ENCODE data around the gene DACH1.

DACH1 gene

DNA sequence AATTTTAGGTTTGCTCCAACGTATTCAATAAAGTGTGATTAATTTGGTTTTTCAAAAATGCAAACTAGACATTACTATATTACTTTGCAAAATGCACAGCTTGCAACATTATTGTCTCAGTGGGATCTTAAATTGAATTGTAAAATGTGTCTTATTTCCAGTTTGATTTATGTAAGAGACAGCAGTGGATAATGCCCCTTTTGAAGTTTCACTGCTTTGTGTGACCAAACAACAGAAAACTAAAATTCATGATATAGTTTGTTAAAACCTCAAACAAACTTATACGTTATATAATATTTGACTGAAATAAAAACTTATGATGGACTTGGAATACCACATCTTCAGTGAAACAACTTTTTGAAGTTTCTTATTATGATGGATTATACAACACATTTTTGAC, 279.8 kb downstream of the DACH1 start:
- H3K4me1 Mint-ChIP-seq: no peaks in the 10 kb centered on the region
- H3K4me3 Mint-ChIP-seq: no peak overlapping the region
- H3K27me3 Mint-ChIP-seq: no peaks in the 10 kb centered on the region

DNA sequence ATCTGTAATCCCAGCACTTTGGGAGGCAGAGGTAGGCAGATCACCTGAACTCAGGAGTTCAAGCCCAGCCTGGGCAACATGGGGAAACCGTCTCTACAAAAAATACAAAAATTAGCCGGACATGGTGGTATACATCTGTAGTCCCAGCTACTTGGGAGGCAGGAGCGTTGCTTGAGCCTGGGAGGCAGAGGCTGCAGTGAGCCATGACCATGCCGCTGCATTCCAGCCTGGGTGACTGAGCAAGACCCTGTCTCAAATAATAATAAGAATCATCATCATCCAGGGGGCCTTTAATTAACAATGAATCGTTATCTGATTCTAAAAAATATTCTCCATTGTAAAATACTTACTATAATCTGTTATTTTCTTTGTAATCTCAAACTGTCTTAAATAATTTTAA, 283.4 kb downstream of the DACH1 start:
- Mint-ChIP-seq H3K27me3 (no peaks in the 10 kb centered on the region), H3K36me3 (no peaks in the 10 kb centered on the region), H3K4me3 (no peak overlapping the region), H3K4me1 (no peaks in the 10 kb centered on the region), H3K27ac (no peak overlapping the region), H3K9me3 (no peaks in the 10 kb centered on the region)
- ATAC-seq (replicated peaks) (no peak), DNase-seq (no peak)

More for the DNA sequence above, 279.8 kb downstream of the DACH1 start:
- H3K27ac Mint-ChIP-seq: no peak overlapping the region
- DNase-seq: no peak
- H3K36me3 Mint-ChIP-seq: no peaks in the 10 kb centered on the region
- no peak for ATAC-seq (replicated peaks)
- no peaks in the 10 kb centered on the region for H3K9me3 Mint-ChIP-seq

- Mint-ChIP-seq H3K36me3 (no peaks in the 10 kb centered on the region), H3K4me3 (no peak overlapping the region), H3K9me3 (no peaks in the 10 kb centered on the region), H3K27ac (no peak overlapping the region), H3K27me3 (no peaks in the 10 kb centered on the region), H3K4me1 (no peaks in the 10 kb centered on the region)
- DNase-seq: no peak
- no peak for ATAC-seq (replicated peaks)
Measured at GRCh38 chr13:71580614-71581013, 286.4 kb downstream of the DACH1 start.

- Mint-ChIP-seq H3K36me3 (no peaks in the 10 kb centered on the region), H3K4me1 (no peaks in the 10 kb centered on the region), H3K27me3 (no peaks in the 10 kb centered on the region), H3K9me3 (no peaks in the 10 kb centered on the region), H3K27ac (no peak overlapping the region), H3K4me3 (no peak overlapping the region)
- DNase-seq: no peak
- no peak for ATAC-seq (replicated peaks)
Measured at GRCh38 chr13:71578048-71578447, 289.0 kb downstream of the DACH1 start.

DNA sequence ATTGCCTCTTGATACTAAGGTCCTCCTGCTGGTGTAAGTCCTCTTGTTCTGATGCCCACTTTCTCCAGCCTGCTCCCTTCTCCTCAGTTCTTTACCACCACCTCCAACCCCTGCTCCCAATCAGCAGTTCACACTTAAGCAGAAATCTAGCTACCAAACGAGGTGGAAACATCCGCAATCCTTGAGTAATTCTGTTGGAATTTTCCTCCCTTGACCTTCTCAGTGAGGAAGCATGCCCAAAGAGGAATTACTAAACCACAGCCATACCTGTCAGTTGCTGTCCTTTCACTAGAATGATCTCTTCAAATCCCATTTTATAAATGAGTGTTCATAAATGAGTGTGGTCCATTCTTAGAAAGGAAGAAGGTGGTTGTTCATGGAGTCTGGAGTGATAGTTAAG, 289.9 kb downstream of the DACH1 start:
- DNase-seq (no peak), ATAC-seq (replicated peaks) (no peak)
- Mint-ChIP-seq H3K9me3 (no peaks in the 10 kb centered on the region), H3K27ac (no peak overlapping the region), H3K4me1 (no peaks in the 10 kb centered on the region), H3K4me3 (no peak overlapping the region), H3K36me3 (no peaks in the 10 kb centered on the region), H3K27me3 (no peaks in the 10 kb centered on the region)

DNA sequence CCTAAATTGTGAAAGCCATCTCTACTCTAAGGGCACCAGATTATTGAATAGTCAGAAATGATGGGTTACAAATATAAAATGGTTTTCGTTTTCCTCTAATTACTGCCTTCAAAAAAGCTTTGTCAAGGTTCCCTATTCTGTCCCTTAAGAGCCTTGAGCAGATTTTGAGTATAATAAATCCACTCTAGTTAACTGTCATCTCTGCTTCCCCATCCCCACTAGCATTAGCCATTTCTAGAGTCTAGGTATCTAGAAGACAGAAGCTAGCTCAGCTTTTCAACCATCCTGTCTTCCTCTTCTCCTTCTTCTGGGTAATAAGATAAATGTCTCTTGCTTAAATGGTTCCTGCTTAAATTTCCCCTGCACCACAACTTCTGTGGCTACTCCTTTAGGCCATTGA, 290.4 kb downstream of the DACH1 start:
- Mint-ChIP-seq H3K4me1 (no peaks in the 10 kb centered on the region), H3K36me3 (no peaks in the 10 kb centered on the region), H3K27me3 (no peaks in the 10 kb centered on the region), H3K27ac (no peak overlapping the region), H3K4me3 (no peak overlapping the region), H3K9me3 (no peaks in the 10 kb centered on the region)
- no peak for ATAC-seq (replicated peaks)
- DNase-seq: no peak

- no peaks in the 10 kb centered on the region for H3K4me1 Mint-ChIP-seq
- H3K27ac Mint-ChIP-seq: no peak overlapping the region
- no peaks in the 10 kb centered on the region for H3K36me3 Mint-ChIP-seq
- H3K4me3 Mint-ChIP-seq: no peak overlapping the region
- H3K9me3 Mint-ChIP-seq: peaks cover 0 to 1% of the 10 kb centered on the region in 2 donors
- no peak for DNase-seq
- ATAC-seq (replicated peaks): no peak
- no peaks in the 10 kb centered on the region for H3K27me3 Mint-ChIP-seq
Measured at GRCh38 chr13:71546881-71547280, 320.1 kb downstream of the DACH1 start.

- ATAC-seq (replicated peaks) (no peak), DNase-seq (no peak)
- Mint-ChIP-seq H3K9me3 (no peaks in the 10 kb centered on the region), H3K4me1 (no peaks in the 10 kb centered on the region), H3K27me3 (no peaks in the 10 kb centered on the region), H3K27ac (no peak overlapping the region), H3K4me3 (no peak overlapping the region), H3K36me3 (no peaks in the 10 kb centered on the region)
Measured at GRCh38 chr13:71540098-71540497, 326.9 kb downstream of the DACH1 start.

DNA sequence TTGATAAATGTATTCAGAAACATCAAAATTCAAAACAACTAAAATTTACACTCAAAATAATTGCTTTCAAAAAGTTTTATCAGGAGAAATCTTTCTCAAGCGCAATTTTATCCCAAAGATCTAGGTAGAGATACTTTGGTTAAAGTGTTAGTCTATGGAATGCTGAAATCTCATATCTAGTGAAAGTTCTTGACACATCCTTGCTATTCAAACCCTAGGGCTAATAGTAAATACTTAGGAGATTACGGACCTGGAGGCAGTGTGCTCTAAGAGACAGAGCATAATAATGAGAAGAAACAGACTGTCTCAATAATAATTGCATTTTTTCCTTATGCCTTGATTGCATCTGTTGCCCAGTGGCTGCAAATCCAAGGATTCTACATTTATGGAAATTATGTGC, 330.8 kb downstream of the DACH1 start:
- Mint-ChIP-seq H3K27ac (no peak overlapping the region), H3K4me1 (no peaks in the 10 kb centered on the region), H3K36me3 (no peaks in the 10 kb centered on the region), H3K4me3 (no peak overlapping the region), H3K27me3 (no peaks in the 10 kb centered on the region), H3K9me3 (no peaks in the 10 kb centered on the region)
- DNase-seq (no peak), ATAC-seq (replicated peaks) (no peak)

DNA sequence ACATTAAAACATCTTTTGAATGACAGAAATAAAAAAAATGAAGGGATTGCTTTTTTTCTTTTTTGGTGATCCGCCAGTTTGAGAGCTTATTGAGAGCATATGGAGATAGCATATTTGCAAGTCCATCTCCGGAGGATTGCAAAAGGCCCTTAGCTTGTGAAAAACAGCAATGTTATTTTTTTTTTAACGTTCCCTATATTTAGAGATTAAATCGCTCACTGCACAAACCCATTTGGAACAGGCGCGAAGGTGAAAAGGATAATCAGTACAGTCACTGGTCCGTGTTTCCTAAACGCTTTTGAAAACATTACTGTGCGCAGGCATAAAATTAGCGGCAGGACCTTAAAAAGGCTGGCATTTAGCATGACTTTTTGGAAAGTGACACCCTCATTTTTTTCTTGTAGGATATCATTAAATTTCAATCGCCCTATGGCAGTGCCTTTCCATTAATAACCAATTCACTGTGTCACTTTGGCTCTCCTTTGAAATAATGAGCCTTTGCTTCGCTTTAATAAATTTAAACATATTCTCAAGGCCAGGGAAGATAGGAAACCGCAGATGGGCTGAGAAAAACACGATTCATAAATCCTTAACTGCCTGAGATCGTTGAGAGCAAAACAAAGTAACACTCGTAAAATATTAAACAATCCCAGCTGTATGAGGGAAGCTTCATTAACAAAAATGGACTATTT, 342.2 kb downstream of the DACH1 start:
- H3K27me3 Mint-ChIP-seq: no peaks in the 10 kb centered on the region
- no peak for DNase-seq
- no peaks in the 10 kb centered on the region for H3K36me3 Mint-ChIP-seq
- no peaks in the 10 kb centered on the region for H3K4me1 Mint-ChIP-seq
- no peaks in the 10 kb centered on the region for H3K9me3 Mint-ChIP-seq
- no peak overlapping the region for H3K27ac Mint-ChIP-seq
- H3K4me3 Mint-ChIP-seq: no peak overlapping the region
- ATAC-seq (replicated peaks): no peak

DNA sequence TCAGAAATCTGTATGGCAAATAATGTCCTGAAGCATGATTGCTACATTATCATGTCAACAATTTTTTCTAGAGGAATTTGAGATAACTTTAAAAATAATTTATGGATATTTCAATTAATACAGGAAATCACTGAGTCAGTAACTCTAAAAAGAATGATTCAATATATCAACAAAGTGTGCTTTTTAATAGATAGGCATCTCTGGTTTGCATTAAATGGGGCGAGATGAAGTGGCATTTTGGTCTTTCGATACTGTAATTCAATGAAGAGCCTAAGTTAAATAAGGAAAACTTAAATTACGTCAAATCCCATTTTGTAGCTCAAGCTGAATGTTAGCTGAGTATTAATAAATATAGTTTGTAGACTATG, 342.8 kb downstream of the DACH1 start:
- H3K4me1 Mint-ChIP-seq: no peaks in the 10 kb centered on the region

GRCh38 chr13:71522941-71523526, 344.0 kb downstream of the DACH1 start:
- no peaks in the 10 kb centered on the region for H3K36me3 Mint-ChIP-seq
- no peaks in the 10 kb centered on the region for H3K4me1 Mint-ChIP-seq
- ATAC-seq (replicated peaks): no peak
- H3K27me3 Mint-ChIP-seq: no peaks in the 10 kb centered on the region
- no peaks in the 10 kb centered on the region for H3K9me3 Mint-ChIP-seq
- no peak for DNase-seq
- no peak overlapping the region for H3K27ac Mint-ChIP-seq
- H3K4me3 Mint-ChIP-seq: no peak overlapping the region

More for the DNA sequence above, 342.8 kb downstream of the DACH1 start:
- DNase-seq (no peak), ATAC-seq (replicated peaks) (no peak)
- Mint-ChIP-seq H3K27ac (no peak overlapping the region), H3K4me3 (no peak overlapping the region), H3K36me3 (no peaks in the 10 kb centered on the region), H3K27me3 (no peaks in the 10 kb centered on the region), H3K9me3 (no peaks in the 10 kb centered on the region)

GRCh38 chr13:71517004-71517403, 350.0 kb downstream of the DACH1 start:
- no peak overlapping the region for H3K4me3 Mint-ChIP-seq
- DNase-seq (no peak), ATAC-seq (replicated peaks) (no peak)
- no peaks in the 10 kb centered on the region for H3K27me3 Mint-ChIP-seq
- no peak overlapping the region for H3K27ac Mint-ChIP-seq
- no peaks in the 10 kb centered on the region for H3K36me3 Mint-ChIP-seq
- no peaks in the 10 kb centered on the region for H3K4me1 Mint-ChIP-seq
- no peaks in the 10 kb centered on the region for H3K9me3 Mint-ChIP-seq

DNA sequence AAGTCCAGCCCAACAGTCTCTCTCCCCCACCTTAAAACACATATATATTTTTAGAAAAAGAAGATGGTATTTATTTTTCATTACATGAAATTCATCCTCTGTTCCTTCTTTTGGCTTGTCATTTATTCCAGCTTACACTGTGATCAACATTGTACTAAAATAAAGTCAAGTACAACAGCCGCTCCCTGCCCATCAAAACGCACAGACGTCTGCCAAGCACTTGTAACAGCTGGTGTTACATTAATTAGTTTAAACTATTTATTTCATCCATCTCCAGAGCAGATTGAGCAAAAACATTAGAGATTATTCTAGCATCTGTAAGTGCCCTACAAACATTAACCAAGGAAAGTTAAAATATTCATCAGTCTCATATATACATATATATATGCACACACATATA, 350.5 kb downstream of the DACH1 start:
- Mint-ChIP-seq H3K4me3 (no peak overlapping the region), H3K27me3 (no peaks in the 10 kb centered on the region), H3K27ac (no peak overlapping the region), H3K4me1 (no peaks in the 10 kb centered on the region), H3K36me3 (no peaks in the 10 kb centered on the region), H3K9me3 (no peaks in the 10 kb centered on the region)
- DNase-seq (no peak), ATAC-seq (replicated peaks) (no peak)

- no peaks in the 10 kb centered on the region for H3K27me3 Mint-ChIP-seq
- DNase-seq (no peak), ATAC-seq (replicated peaks) (no peak)
- no peaks in the 10 kb centered on the region for H3K4me1 Mint-ChIP-seq
- no peak overlapping the region for H3K4me3 Mint-ChIP-seq
- no peaks in the 10 kb centered on the region for H3K36me3 Mint-ChIP-seq
- H3K27ac Mint-ChIP-seq: no peak overlapping the region
- peaks cover 0 to 1% of the 10 kb centered on the region in 2 donors for H3K9me3 Mint-ChIP-seq
Measured at GRCh38 chr13:71515744-71516038, 351.3 kb downstream of the DACH1 start.

All from stimulated activated naive B cell treated with anti-CD40 and anti-IgM and Interleukin-4, amounts not matched to agents 10 μg/mL and 1 μg/mL and 100 μg/mL, for 72 hours (primary cell).